H1 (cell line): ENCODE results near the gene SEC11A.

Experiments used
- CTCF ChIP-seq, 3 experiments: IDR thresholded peaks; 1 replicate in 2 of 3; 2 replicates in 1 of 3; pipeline versions ENCODE4 v1.5.1 to v1.6.1; 2011; ENCODE audit warnings: low read length in 3 of 3, mild to moderate bottlenecking in 3 of 3, inconsistent platforms in 2 of 3, low read depth in 1 of 3, moderate library complexity in 1 of 3; ENCODE audit not compliant: insufficient read depth in 1 of 3; ENCODE audit errors: control extremely low read depth in 1 of 3
- EP300 ChIP-seq, 2 experiments: IDR thresholded peaks; 1 replicate in 1 of 2; 2 replicates in 1 of 2; pipeline ENCODE4 v1.6.1; 2011 to 2012; ENCODE audit warnings: low read depth in 2 of 2, low read length in 2 of 2, mild to moderate bottlenecking in 2 of 2, borderline replicate concordance in 1 of 2, inconsistent platforms in 1 of 2, moderate library complexity in 1 of 2
- EZH2 ChIP-seq: fragments of 200-600 bp; sonication (generic); IDR thresholded peaks from 2 replicates; pipeline ENCODE4 v1.7.1; 2012; ENCODE audit warnings: low read depth, mild to moderate bottlenecking, moderate library complexity, low read length, inconsistent platforms; ENCODE audit not compliant: severe bottlenecking
- JUND ChIP-seq: IDR thresholded peaks from 2 replicates; pipeline ENCODE4 v1.6.1; 2011; ENCODE audit warnings: mild to moderate bottlenecking, improper control_type of control experiment, low read length
- NRF1 ChIP-seq: IDR thresholded peaks from 2 replicates; pipeline ENCODE4 v1.6.1; 2011; ENCODE audit warnings: mild to moderate bottlenecking, low read depth, low read length, improper control_type of control experiment

- no peak for TF ChIP-seq CTCF (IDR thresholded peaks at IDR 0.05; ENCODE audit: control extremely low read depth in 1 of 3, insufficient read depth in 1 of 3, low read depth in 1 of 3, low read length in 3 of 3)
- no peak for TF ChIP-seq EP300 (IDR thresholded peaks at IDR 0.05; ENCODE audit: borderline replicate concordance in 1 of 2, low read depth in 2 of 2, low read length in 2 of 2)
- no peak for TF ChIP-seq EZH2
- no peak for TF ChIP-seq NRF1
- no peak for TF ChIP-seq JUND
Observed at GRCh38 chr15:84740691-84741090, 24.8 kb upstream of the SEC11A start.
